ENCODE results near the gene UACA. TPM values are rescaled to one million over a fixed set of nuclear protein-coding genes. Genes with fewer than 3 reads are reported as not detected.
"Not testable (repeated sequence)": the region's sequence is repeated elsewhere in the genome, so short reads cannot be mapped to it uniquely, and the experiment has no call there.

UACA gene
- total RNA-seq, 2 experiments from 2014 or later, result 0.61 to 1.0 TPM

DNA sequence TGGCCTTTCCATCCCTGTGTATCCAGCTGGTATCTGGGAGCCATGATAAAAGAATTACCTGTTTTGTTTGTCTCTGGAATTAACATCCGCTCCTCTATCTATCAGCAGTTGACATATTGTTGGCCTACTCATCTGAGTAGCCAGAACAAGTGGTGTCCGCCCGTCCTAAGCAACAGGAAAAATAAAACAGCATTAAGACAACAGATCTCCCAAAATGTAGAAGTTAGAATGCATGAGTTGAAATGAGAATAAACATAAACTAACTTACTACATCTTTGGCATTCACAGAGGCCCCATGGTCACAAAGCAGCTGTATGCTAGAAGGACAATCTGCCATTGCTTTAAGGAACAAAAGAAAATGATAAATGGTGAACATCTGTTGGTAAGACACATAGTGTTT lies 75.9 kb downstream of the UACA start:
- DNase-seq, result no peak
- Mint-ChIP-seq H3K9me3 (ENCODE audit: low read depth) (no peaks in the 10 kb centered on the region), H3K4me3 (no peak overlapping the region), H3K27me3 (peaks cover 35% of the 10 kb centered on the region), H3K36me3 (no peaks in the 10 kb centered on the region), H3K4me1 (no peaks in the 10 kb centered on the region), H3K27ac (no peak overlapping the region)
- no peak for ATAC-seq
- CTCF ChIA-PET, result interaction anchor here (1.2 to 3.0 kb wide), 2 partner anchors 15 to 124 kb away, joined by 4 to 9 read pairs; no protein-coding TSS in a partner anchor

DNA sequence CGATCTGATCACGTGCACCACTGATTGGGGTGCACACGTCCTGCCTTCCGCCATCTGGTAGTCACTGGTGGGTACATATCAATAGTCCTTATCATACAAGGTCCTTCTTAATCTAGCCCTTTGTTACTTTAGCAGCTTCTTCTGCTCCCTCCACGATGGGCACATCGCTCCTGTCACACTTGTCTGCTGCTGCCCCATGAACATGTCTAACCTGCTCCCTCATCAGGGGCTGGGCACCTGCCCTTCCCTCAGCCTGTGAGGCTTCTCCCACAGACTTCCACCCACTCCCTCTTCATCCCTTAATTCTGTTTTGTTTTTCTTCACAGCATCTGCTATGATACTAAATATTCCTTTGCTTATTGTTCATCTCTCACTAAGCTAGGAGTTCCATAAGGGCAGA lies 82.5 kb downstream of the UACA start:
- Mint-ChIP-seq H3K27ac (no peak overlapping the region), H3K27me3 (peaks cover 52% of the 10 kb centered on the region), H3K9me3 (ENCODE audit: low read depth) (no peaks in the 10 kb centered on the region), H3K36me3 (no peaks in the 10 kb centered on the region), H3K4me1 (peaks cover 2% of the 10 kb centered on the region), H3K4me3 (no peak overlapping the region)
- ATAC-seq (no peak), DNase-seq (no peak)
- CTCF ChIA-PET, result interaction anchor here (1.9 to 7.0 kb wide), 2 partner anchors 43 to 46 kb away, joined by 4 to 64 read pairs; no protein-coding TSS in a partner anchor

DNA sequence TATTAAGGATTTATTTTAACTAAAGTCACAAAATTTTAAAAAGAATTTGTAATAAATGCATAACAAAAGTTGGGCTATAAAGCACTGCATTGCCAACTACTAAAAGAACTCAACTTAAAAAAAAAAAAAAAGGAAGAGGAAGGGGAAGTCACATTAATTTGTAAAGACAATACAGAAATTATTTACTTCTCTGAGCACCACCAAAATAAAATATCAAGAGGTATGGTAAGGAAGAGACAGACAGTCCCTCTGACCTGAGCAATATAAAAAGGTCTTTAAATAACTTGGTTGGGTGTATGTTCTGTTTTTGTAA lies 83.5 kb downstream of the UACA start:
- Mint-ChIP-seq H3K9me3 (ENCODE audit: low read depth) (no peaks in the 10 kb centered on the region), H3K27me3 (peaks cover 53% of the 10 kb centered on the region), H3K27ac (no peak overlapping the region), H3K36me3 (no peaks in the 10 kb centered on the region), H3K4me3 (no peak overlapping the region), H3K4me1 (peaks cover 2% of the 10 kb centered on the region)
- CTCF ChIA-PET, result interaction anchor here (1.0 to 7.0 kb wide), 4 partner anchors 17 to 132 kb away, joined by 3 to 64 read pairs (median 14); no protein-coding TSS in a partner anchor
- DNase-seq (no peak), ATAC-seq (no peak)

DNA sequence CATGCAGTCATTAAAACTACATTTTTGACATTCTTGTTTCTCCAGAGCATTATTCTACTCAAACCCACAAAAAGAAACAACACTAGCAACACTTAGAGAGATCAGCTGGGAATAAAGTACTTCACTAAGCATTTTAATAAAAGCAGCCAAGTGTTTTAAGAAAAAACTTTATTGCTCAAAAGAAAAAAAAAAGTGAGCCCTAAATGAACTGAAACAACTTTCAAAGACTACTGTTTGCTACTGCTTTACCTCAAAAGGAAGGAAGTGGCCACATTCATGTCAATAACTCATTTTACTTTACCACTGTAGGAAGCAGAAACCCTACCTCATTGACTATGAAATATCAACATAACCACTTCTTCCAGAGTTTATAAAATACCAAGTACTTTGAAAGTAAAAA lies 91.3 kb downstream of the UACA start:
- ATAC-seq (peak; percentile 90), DNase-seq (no peak)
- peaks cover 2% of the 10 kb centered on the region for H3K36me3 Mint-ChIP-seq
- peak overlapping the region; percentile 31 for H3K4me3 Mint-ChIP-seq
- CTCF ChIA-PET, result interaction anchor here (1.3 to 2.4 kb wide), 2 partner anchors 16 to 51 kb away, joined by 5 to 9 read pairs; no protein-coding TSS in a partner anchor
- peaks cover 15% of the 10 kb centered on the region for H3K4me1 Mint-ChIP-seq
- peaks cover 31% of the 10 kb centered on the region for H3K27me3 Mint-ChIP-seq
- peak overlapping the region; percentile 79 for H3K27ac Mint-ChIP-seq
- no peaks in the 10 kb centered on the region for H3K9me3 Mint-ChIP-seq (ENCODE audit: low read depth)

DNA sequence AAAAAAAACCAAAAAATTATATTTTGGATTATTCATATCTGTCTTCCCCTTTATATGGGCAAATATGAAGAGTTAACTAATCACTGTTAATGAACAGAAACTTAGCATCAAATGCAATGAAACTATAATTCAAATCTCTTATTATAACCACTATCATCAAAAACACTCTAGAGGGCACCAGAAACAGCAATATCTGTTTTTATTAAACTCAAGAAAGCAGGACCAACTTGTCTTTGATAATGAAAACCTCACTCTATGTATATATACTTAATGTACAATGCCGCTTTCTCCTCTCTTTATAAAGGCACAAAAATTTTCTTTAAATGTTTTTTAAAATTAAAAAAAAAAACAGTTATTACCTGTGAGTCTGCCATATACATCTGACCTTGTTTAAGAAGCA lies 92.7 kb downstream of the UACA start:
- Mint-ChIP-seq H3K27me3 (peaks cover 21% of the 10 kb centered on the region), H3K4me1 (peaks cover 15% of the 10 kb centered on the region), H3K4me3 (no peak overlapping the region), H3K9me3 (ENCODE audit: low read depth) (no peaks in the 10 kb centered on the region), H3K27ac (no peak overlapping the region), H3K36me3 (peaks cover 2% of the 10 kb centered on the region)
- ATAC-seq, result no peak
- CTCF ChIA-PET, result interaction anchor here (1.1 kb wide), 1 partner anchor 141 kb away, joined by 3 read pairs; no protein-coding TSS in a partner anchor
- DNase-seq, result no peak

DNA sequence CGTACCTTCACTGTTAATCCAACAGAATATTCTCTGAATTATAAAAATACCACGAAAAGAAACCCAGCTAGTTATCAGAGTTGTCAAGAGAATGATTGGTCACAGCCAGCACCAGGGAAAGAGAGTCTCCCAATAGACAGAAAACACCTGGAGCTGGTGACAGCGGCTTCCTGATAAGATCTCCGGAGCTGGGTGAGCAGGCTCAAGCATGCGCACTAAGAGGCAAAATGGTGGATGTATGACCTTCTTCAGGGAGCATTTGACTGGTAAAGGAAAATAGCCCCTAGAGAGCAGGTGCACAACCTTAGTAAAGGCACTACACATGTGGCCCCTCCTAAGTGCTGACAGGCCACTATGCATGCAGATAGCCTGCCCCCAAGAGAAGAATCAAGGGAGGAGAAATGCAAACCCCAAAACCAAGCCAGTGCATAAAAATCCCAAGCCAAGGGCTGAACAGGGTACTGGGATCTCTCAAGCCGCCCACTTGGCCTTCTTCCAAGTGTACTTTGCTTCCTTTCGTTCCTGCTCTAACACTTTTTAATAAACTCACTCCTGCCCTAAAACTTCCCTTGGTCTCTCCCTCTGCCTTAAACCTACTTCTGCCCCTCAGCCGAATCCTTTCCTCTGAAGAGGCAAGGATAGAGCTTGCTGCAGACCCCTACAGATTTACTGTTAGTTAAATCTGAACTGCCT lies 93.2 kb downstream of the UACA start:
- CTCF ChIA-PET, result interaction anchor here (1.0 to 1.1 kb wide), 2 partner anchors 54 to 142 kb away, joined by 3 to 4 read pairs; no protein-coding TSS in a partner anchor
- Mint-ChIP-seq H3K36me3 (peaks cover 2% of the 10 kb centered on the region), H3K9me3 (ENCODE audit: low read depth) (no peaks in the 10 kb centered on the region), H3K4me1 (peaks cover 15% of the 10 kb centered on the region), H3K27ac (no peak overlapping the region), H3K4me3 (no peak overlapping the region), H3K27me3 (peaks cover 19% of the 10 kb centered on the region)
- ATAC-seq, result no peak
- DNase-seq, result no peak

DNA sequence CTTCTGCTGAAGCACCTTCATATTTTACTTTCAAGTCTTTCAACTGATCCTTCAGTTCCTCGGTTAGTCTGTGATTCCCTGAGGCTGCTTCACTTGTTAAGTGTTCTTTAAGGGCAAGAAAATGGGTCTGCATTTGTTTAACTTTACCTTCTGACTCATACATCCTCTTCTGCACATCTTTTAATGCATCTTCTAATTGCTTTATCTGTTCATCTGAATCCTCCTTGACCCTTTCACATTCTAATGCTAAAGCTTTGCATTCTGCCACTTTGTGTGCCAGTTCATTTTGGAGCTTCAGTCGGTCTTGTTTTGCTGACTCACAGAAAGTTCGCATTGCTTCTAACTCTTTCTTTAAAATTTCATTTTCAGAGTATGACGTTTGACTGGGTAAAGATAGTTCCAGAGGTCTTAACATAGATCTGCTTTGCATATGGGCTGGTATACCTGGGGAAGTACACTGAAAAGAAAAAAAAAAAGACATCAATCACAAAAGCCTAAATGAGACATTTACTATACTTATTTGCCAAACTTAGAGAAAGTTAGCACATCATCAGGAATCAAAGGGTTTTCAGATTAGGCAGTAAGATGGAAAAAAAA lies 94.3 kb downstream of the UACA start:
- Mint-ChIP-seq H3K4me3 (no peak overlapping the region), H3K9me3 (ENCODE audit: low read depth) (no peaks in the 10 kb centered on the region), H3K27me3 (peaks cover 20% of the 10 kb centered on the region), H3K36me3 (peaks cover 2% of the 10 kb centered on the region), H3K27ac (no peak overlapping the region), H3K4me1 (peaks cover 15% of the 10 kb centered on the region)
- ATAC-seq (no peak), DNase-seq (no peak)
- CTCF ChIA-PET, result interaction anchor here (1.1 kb wide), 1 partner anchor 143 kb away, joined by 3 read pairs; no protein-coding TSS in a partner anchor

DNA sequence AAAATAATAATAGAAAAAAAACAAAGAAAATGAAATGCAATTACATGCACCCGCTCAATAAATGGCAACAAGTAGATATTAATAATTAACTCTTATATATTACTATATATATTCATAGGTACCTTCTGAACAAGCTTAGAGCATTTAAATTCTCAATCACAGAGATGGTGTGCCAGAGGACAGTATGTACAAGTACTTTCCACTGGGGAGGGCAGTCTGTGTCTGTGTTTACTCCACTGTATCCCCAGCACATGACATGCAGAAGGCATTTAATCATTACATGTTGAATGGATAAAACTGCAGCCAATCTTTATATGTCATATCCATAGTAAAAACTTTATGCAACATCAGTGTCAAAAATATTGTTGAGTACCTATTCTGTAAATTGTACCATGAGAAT lies 97.8 kb downstream of the UACA start:
- no peak overlapping the region for H3K4me3 Mint-ChIP-seq
- no peak for ATAC-seq
- CTCF ChIA-PET, result interaction anchor here (0.6 kb wide), 1 partner anchor 62 kb away, joined by 3 read pairs; no protein-coding TSS in a partner anchor

DNA sequence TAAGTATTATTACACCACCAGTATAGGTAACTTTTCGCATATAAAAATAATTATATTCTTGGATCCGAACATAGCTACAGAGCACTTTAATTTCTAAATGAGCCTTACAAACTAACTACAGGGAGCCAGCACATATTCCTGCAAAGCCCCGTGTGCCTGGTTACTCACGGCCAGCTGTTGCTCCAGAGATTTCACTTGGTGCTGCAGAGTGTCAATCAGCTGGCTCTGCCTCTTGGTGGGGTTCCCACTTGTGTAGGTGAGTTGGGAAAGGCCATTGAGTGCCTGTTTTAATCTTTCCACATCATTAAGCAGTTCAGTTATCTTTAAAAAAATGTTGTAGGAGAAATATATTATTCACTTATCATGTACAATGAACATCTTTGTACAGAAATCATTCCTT lies 98.9 kb downstream of the UACA start:
- DNase-seq (no peak), ATAC-seq (no peak)
- Mint-ChIP-seq H3K36me3 (no peaks in the 10 kb centered on the region), H3K4me1 (peaks cover 9% of the 10 kb centered on the region), H3K27me3 (peaks cover 12% of the 10 kb centered on the region), H3K27ac (no peak overlapping the region), H3K4me3 (no peak overlapping the region), H3K9me3 (ENCODE audit: low read depth) (no peaks in the 10 kb centered on the region)
- CTCF ChIA-PET, result no interaction called here

More for the DNA sequence above, 97.8 kb downstream of the UACA start:
- Mint-ChIP-seq H3K4me1 (peaks cover 5% of the 10 kb centered on the region), H3K27me3 (peaks cover 20% of the 10 kb centered on the region), H3K9me3 (ENCODE audit: low read depth) (no peaks in the 10 kb centered on the region), H3K27ac (no peak overlapping the region), H3K36me3 (no peaks in the 10 kb centered on the region)
- no peak for DNase-seq

DNA sequence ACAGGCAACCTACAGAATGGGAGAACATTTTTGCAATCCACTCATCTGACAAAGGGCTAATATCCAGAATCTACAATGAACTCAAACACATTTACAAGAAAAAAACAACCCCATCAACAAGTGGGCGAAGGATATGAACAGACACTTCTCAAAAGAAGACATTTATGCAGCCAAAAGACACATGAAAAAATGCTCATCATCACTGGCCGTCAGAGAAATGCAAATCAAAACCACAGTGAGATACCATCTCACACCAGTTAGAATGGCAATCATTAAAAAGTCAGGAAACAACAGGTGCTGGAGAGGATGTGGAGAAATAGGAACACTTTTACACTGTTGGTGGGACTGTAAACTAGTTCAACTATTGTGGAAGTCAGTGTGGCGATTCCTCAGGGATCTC lies 100.3 kb downstream of the UACA start:
- H3K9me3 Mint-ChIP-seq (ENCODE audit: low read depth); DNase-seq; H3K27ac Mint-ChIP-seq; CTCF ChIA-PET; ATAC-seq; H3K36me3 Mint-ChIP-seq; H3K4me3 Mint-ChIP-seq; H3K4me1 Mint-ChIP-seq: not testable (repeated sequence)
- peaks cover 15% of the 10 kb centered on the region for H3K27me3 Mint-ChIP-seq

DNA sequence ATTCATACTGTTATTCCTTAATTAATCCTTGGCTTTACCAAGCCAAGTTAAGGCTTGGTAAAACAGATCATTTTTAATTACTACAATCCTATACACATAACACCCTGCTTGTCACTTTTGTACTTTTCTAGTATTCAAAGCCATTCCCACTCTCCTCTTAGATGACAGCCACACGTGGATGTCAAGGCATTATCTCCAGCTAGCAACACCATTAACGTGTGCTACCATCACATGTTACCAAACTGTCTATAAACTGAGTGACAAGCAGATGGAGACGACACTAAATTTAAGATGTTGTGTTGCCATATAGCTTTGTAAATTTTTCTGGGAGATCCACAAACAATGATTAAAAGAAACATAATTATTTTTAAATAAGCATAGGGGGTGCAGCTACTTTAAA lies 103.7 kb downstream of the UACA start:
- DNase-seq (no peak), ATAC-seq (no peak)
- CTCF ChIA-PET, result interaction anchor here (0.8 kb wide), 1 partner anchor 63 kb away, joined by 3 read pairs; no protein-coding TSS in a partner anchor
- no peak overlapping the region for H3K27ac Mint-ChIP-seq
- no peaks in the 10 kb centered on the region for H3K9me3 Mint-ChIP-seq (ENCODE audit: low read depth)
- H3K4me3 Mint-ChIP-seq, result no peak overlapping the region
- H3K27me3 Mint-ChIP-seq, result peaks cover 14% of the 10 kb centered on the region
- peaks cover 9% of the 10 kb centered on the region for H3K4me1 Mint-ChIP-seq
- no peaks in the 10 kb centered on the region for H3K36me3 Mint-ChIP-seq

DNA sequence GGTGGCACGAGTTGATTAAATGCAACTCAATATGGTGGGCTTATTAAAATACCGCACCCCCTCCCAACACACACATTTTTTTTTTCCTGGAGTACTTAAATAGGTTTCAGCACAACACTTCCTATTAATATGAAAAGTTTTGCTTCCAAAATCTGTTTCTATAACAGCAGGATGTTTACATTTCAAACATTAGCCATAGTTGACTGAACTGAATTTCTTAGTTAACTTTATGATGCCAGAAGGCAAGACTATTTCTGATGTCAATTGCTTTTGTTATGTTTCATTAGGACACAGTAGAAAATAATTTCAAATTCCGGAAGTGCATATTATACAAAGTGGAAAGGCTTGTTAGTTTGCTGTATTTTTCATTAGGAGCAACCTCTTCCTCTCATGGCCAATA lies 104.7 kb downstream of the UACA start:
- H3K36me3 Mint-ChIP-seq, result no peaks in the 10 kb centered on the region
- peaks cover 17% of the 10 kb centered on the region for H3K27me3 Mint-ChIP-seq
- peaks cover 9% of the 10 kb centered on the region for H3K4me1 Mint-ChIP-seq
- H3K27ac Mint-ChIP-seq, result no peak overlapping the region
- DNase-seq (no peak), ATAC-seq (no peak)
- CTCF ChIA-PET, result no interaction called here
- no peaks in the 10 kb centered on the region for H3K9me3 Mint-ChIP-seq (ENCODE audit: low read depth)
- no peak overlapping the region for H3K4me3 Mint-ChIP-seq

DNA sequence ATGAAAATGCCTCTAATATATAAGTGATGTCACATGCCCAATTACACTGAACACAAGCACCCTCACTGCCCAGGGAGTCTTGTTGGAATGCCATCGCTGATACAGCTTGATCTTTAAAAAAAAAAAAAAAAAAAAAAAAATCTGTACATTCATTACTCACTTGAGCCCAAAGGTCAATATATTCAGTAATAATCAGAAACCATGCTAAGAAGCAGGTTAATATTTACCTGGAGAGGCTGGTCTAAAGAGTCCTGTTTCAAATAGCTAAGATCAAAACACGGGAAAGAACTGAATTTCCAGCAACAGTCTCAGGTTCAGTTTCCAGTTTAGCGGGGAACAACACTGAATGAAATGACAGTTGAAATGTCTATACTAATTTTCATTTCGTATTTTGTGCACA lies 109.9 kb downstream of the UACA start:
- Mint-ChIP-seq H3K27ac (no peak overlapping the region), H3K4me3 (no peak overlapping the region), H3K4me1 (no peaks in the 10 kb centered on the region), H3K36me3 (no peaks in the 10 kb centered on the region), H3K27me3 (peaks cover 25% of the 10 kb centered on the region), H3K9me3 (ENCODE audit: low read depth) (no peaks in the 10 kb centered on the region)
- DNase-seq, result no peak
- CTCF ChIA-PET, result no interaction called here
- ATAC-seq, result no peak

DNA sequence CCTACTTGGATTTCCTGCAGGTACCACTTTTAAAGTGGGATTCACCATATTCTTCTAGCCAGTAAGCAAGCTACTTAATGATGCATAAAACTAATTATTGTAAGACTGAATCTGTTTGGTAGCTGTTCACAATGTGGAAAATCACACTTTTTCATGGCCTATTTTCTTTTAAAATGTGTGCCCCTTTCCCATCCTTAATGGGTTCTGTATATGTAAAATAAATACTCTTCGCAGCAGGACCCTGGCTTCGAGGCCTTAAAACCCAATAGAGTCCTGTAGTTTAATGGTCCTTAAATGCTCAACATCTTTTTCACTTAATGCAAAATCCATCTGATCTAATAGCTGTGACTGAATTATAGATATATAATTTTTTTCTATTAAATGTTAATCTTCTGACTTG lies 111.0 kb downstream of the UACA start:
- peaks cover 33% of the 10 kb centered on the region for H3K27me3 Mint-ChIP-seq
- no peak overlapping the region for H3K27ac Mint-ChIP-seq
- CTCF ChIA-PET, result no interaction called here
- DNase-seq (no peak), ATAC-seq (no peak)
- H3K4me1 Mint-ChIP-seq, result no peaks in the 10 kb centered on the region
- no peaks in the 10 kb centered on the region for H3K36me3 Mint-ChIP-seq
- no peak overlapping the region for H3K4me3 Mint-ChIP-seq
- H3K9me3 Mint-ChIP-seq (ENCODE audit: low read depth), result no peaks in the 10 kb centered on the region
